Neural cell (in vitro differentiated cells): ENCODE results near the gene CFAP58.

Source experiments
- CTCF ChIP-seq: fragments of 450-650 bp; IDR thresholded peaks from 2 replicates; pipeline ENCODE4 v1.5.1; 2014; ENCODE audit warnings: antibody characterized with exemption, mild to moderate bottlenecking, moderate library complexity; ENCODE audit not compliant: poor library complexity, severe bottlenecking
- EZH2 ChIP-seq: fragments of 200-600, 300-800 bp; shearing (Covaris generic), sonication (generic); IDR thresholded peaks from 2 replicates; pipeline ENCODE4 v1.6.1; 2014; ENCODE audit warnings: antibody characterized with exemption, low read length, borderline replicate concordance, mild to moderate bottlenecking; ENCODE audit not compliant: insufficient read depth, poor library complexity, severe bottlenecking
- POLR2AphosphoS5 ChIP-seq: IDR thresholded peaks from 2 replicates; pipeline ENCODE4 v1.6.1; 2012
- RAD21 ChIP-seq: fragments of 450-650 bp; conservative IDR thresholded peaks from 2 replicates; pipeline ENCODE4 v1.6.1; 2014; ENCODE audit warnings: antibody characterized with exemption, mild to moderate bottlenecking, moderate library complexity
- REST ChIP-seq: IDR thresholded peaks from 2 replicates; pipeline ENCODE4 v1.6.1; 2012; ENCODE audit warnings: borderline replicate concordance
- SMC3 ChIP-seq: fragments of 450-650 bp; conservative IDR thresholded peaks from 2 replicates; pipeline ENCODE4 v1.6.1; 2014; ENCODE audit warnings: antibody characterized with exemption, mild to moderate bottlenecking, moderate library complexity; ENCODE audit not compliant: poor library complexity

- TF ChIP-seq CTCF, result no peak
- TF ChIP-seq POLR2AphosphoS5, result no peak
- no peak for TF ChIP-seq REST
- TF ChIP-seq SMC3, result no peak
- no peak for TF ChIP-seq EZH2
- no peak for TF ChIP-seq RAD21
Observed at GRCh38 chr10:104486803-104487202, 133.2 kb downstream of the CFAP58 start.
